ENCODE measurements around the gene BTBD17. TPM values are rescaled to one million over a fixed set of nuclear protein-coding genes. Genes with fewer than 3 reads are reported as not detected.

The BTBD17 gene
- total RNA-seq, 4 donors from 2014 or later = not detected

DNA sequence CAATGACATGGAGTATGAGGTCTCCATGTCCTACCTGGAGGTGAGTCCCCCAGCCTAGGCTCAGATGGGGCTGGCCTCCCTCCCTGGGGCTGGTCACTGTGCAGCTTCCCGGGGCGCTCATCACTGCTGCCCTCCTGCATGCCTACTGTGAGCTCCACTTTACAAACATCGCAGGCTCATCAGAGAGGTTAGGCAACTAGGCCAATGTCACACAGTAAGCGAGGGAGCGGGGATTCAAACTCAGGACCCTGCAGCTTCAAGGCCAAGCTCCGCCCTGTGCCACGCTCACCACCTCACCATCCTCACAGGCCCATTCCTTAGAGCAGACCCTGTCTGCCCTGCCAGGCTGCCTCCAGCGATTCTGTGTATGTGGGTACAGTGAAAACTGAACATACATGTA lies 18.5 kb downstream of the BTBD17 start:
- intact Hi-C loops (cut with DNase I) = no loop called here
- Histone ChIP-seq H3K27ac (no peak overlapping the region), H3K36me3 (no peaks in the 10 kb centered on the region), H3K4me1 (peaks cover 0 to 13% (median 7%) of the 10 kb centered on the region in 3 donors), H3K4me3 (no peak overlapping the region), H3K27me3 (peaks cover 0 to 83% (median 0%) of the 10 kb centered on the region in 4 donors), H3K9me3 (no peaks in the 10 kb centered on the region)
- DNase-seq = no peak
- 90% methylated on average over 2 to 5 of the region's 8 CpGs for WGBS, 2 donors
- no peak for TF ChIP-seq POLR2A (IDR thresholded peaks at IDR 0.05)
- no peak for TF ChIP-seq CTCF (IDR thresholded peaks at IDR 0.05)

- intact Hi-C loops (cut with DNase I) = no loop called here
- Histone ChIP-seq H3K4me1 (peaks cover 0 to 13% (median 7%) of the 10 kb centered on the region in 3 donors), H3K27me3 (peaks cover 0 to 85% (median 0%) of the 10 kb centered on the region in 4 donors), H3K27ac (no peak overlapping the region), H3K4me3 (no peak overlapping the region), H3K9me3 (no peaks in the 10 kb centered on the region), H3K36me3 (no peaks in the 10 kb centered on the region)
- DNase-seq = no peak
- WGBS, 2 donors = 90 to 100% methylated on average over 2 of the region's 10 CpGs
- no peak for TF ChIP-seq CTCF (IDR thresholded peaks at IDR 0.05)
- TF ChIP-seq POLR2A (IDR thresholded peaks at IDR 0.05) = no peak
Measured at GRCh38 chr17:74342224-74342623, 19.4 kb downstream of the BTBD17 start.

DNA sequence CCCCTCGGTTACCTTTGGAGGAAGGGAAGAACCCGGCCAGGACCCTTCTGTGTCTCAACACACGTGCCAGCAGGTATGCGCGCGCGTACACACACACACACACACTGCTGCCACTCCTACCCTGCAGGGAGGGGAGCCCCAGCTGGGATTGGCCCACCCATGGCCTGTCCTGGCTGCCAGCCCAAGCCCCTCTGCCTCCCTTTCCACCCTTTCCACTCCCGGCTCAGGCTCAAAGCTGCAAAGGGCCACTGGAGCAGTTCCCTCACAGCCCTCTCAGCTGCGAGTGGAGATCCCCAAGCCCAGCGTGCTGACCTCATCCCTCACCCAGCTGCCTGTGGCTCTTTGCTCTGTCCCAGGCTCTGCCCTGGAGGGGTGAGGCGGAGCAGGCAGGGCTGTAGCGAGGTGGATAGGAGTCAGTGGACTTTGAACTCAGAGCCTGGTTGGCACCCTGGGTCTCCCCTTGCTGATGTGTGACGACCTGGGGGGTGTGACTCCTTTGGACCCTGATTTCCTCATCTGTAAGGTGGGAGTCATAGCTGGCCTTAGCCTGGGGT lies 21.1 kb downstream of the BTBD17 start:
- H3K27me3 ChIP-seq = peaks cover 0 to 88% (median 0%) of the 10 kb centered on the region in 4 donors
- H3K36me3 ChIP-seq = no peaks in the 10 kb centered on the region
- TF ChIP-seq POLR2A (IDR thresholded peaks at IDR 0.05) (no peak), CTCF (IDR thresholded peaks at IDR 0.05) (no peak)
- peaks cover 0 to 5% (median 3%) of the 10 kb centered on the region in 3 donors for H3K4me1 ChIP-seq
- no peaks in the 10 kb centered on the region for H3K9me3 ChIP-seq
- WGBS, 2 donors = 55 to 67% methylated on average over 3 to 11 of the region's 13 CpGs
- DNase-seq = no peak
- H3K4me3 ChIP-seq = no peak overlapping the region
- intact Hi-C loops (cut with DNase I) = no loop called here
- H3K27ac ChIP-seq = no peak overlapping the region

DNA sequence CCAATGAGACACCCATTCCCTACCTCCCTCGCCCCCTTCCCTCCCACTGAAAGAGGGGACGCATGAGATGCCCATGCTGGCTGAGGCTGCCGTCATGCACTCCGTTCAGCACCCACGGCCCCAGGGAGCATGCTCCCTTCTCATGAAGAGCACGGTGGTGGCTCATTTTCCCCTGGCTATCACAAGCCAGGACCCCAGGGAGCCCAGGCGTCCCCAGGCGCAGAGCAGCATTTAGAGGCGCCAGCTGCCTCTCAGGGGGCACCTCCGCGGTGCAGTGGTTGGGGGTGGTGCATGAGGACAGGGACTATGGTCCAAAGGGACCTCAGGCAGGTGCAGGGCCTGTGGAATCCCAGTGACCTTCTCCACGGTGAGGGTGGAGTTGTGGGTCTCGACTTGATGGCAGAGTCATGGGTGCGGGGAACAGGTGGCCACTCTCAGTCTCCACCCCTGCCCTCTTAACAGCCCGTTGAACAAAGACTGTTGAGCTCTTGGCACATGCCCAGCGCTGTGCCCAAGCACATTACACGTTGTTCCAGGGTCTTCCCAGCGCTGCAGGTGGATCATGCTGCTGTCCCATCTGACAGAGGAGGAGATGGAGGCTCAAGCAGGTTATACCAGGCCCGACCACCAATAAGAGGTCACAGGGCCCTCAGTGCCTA lies 22.0 kb downstream of the BTBD17 start:
- intact Hi-C loops (cut with DNase I) = no loop called here
- Histone ChIP-seq H3K27me3 (peaks cover 0 to 88% (median 0%) of the 10 kb centered on the region in 4 donors), H3K27ac (no peak overlapping the region), H3K4me3 (no peak overlapping the region), H3K4me1 (no peaks in the 10 kb centered on the region), H3K36me3 (no peaks in the 10 kb centered on the region), H3K9me3 (no peaks in the 10 kb centered on the region)
- 76 to 81% methylated on average over 6 to 17 of the region's 19 CpGs for WGBS, 2 donors
- DNase-seq = no peak
- TF ChIP-seq POLR2A (IDR thresholded peaks at IDR 0.05) (no peak), CTCF (IDR thresholded peaks at IDR 0.05) (no peak)

DNA sequence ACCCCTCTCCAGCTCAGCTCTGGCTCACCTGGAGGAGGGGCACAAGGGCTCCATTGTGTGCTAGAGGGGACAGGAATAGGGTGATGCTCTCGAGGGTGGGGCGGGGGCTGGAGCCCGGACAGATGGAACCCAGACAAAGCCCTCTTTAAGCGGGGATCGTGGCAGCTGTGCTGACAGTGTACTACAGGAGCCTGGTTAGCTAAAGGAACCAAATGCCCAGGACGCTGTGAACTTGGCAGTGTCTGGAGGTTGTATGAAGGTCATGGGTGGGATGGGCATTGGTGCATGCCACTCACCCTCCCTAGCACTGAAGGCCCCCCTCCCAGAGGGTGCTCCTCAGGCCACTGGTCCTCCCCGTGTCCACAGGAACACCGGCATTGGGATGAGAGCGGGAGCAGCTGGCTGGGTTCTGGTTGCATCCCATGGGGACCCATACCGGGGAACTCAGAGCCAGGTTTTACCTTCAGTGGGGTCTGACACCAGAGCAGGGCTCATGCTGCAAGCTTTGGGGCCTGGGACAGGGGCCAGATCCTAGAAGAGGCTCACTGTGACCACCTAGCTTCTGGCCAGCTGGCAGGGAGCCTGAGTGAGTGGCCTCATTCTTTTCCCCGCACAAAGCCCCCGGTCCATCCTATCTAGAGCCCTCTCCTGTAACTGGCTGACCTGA lies 23.7 kb downstream of the BTBD17 start:
- Histone ChIP-seq H3K9me3 (no peaks in the 10 kb centered on the region), H3K36me3 (no peaks in the 10 kb centered on the region), H3K27me3 (peaks cover 0 to 75% (median 0%) of the 10 kb centered on the region in 4 donors), H3K27ac (no peak overlapping the region), H3K4me1 (peaks cover 0 to 2% (median 0%) of the 10 kb centered on the region in 3 donors), H3K4me3 (no peak overlapping the region)
- no peak for DNase-seq
- intact Hi-C loops (cut with DNase I) = no loop called here
- WGBS, 2 donors = 65 to 90% methylated on average over 2 to 8 of the region's 12 CpGs
- no peak for TF ChIP-seq POLR2A (IDR thresholded peaks at IDR 0.05)
- no peak for TF ChIP-seq CTCF (IDR thresholded peaks at IDR 0.05)

Measured in esophagus squamous epithelium (tissue), 5 donors.